Smooth muscle cell (in vitro differentiated cells): ENCODE measurements around the gene UBXN4. TPM values are rescaled to one million over a fixed set of nuclear protein-coding genes. Genes with fewer than 3 reads are reported as not detected.
A peak's percentile ranks its signal among the peaks of the same experiment; 100 is the strongest.

Experiments
- DNase-seq: peaks from one replicate; lab custom pipeline; 2025; ENCODE audit not compliant: unreplicated experiment; lab: John Stamatoyannopoulos, UW
- H2AFZ ChIP-seq: fragments of 200-600 bp; sonication (generic); 2 replicates; pipeline ENCODE4 v1.6.0; 2016; ENCODE audit warnings: antibody characterized with exemption, low read depth, mild to moderate bottlenecking
- H3F3A ChIP-seq: fragments of 200-600 bp; sonication (generic); 2 replicates; pipeline ENCODE4 v1.6.0; 2017; ENCODE audit warnings: antibody characterized with exemption, low read depth
- H3K27ac ChIP-seq: fragments of 200-600 bp; sonication (generic); 2 replicates; pipeline ENCODE4 v1.5.1; 2016; ENCODE audit warnings: low read depth, mild to moderate bottlenecking
- H3K27me3 ChIP-seq: fragments of 200-600 bp; sonication (generic); 2 replicates; pipeline ENCODE4 v1.6.1; 2016; ENCODE audit warnings: low read depth, mild to moderate bottlenecking
- H3K36me3 ChIP-seq: fragments of 200-600 bp; sonication (generic); 2 replicates; pipeline ENCODE4 v1.5.1; 2016; ENCODE audit warnings: low read depth
- H3K4me1 ChIP-seq: fragments of 200-600 bp; sonication (generic); 2 replicates; pipeline ENCODE4 v1.5.1; 2016; ENCODE audit warnings: low read depth
- H3K4me2 ChIP-seq: fragments of 200-600 bp; sonication (generic); 2 replicates; pipeline ENCODE4 v1.6.0; 2016; ENCODE audit warnings: mild to moderate bottlenecking
- H3K4me3 ChIP-seq: fragments of 200-600 bp; sonication (generic); 2 replicates; pipeline ENCODE4 v1.5.1; 2016; ENCODE audit warnings: mild to moderate bottlenecking
- H3K79me2 ChIP-seq: fragments of 200-600 bp; sonication (generic); 2 replicates; pipeline ENCODE4 v1.6.0; 2016; ENCODE audit warnings: low read depth, mild to moderate bottlenecking
- H3K9ac ChIP-seq: fragments of 200-600 bp; sonication (generic); 2 replicates; pipeline ENCODE4 v1.6.0; 2016; ENCODE audit warnings: low read depth
- H3K9me3 ChIP-seq: fragments of 200-600 bp; sonication (generic); replicated peaks from 2 replicates; pipeline ENCODE4 v1.5.1; 2016; ENCODE audit warnings: low read depth
- H4K20me1 ChIP-seq: fragments of 200-600 bp; sonication (generic); 2 replicates; pipeline ENCODE4 v1.6.0; 2016; ENCODE audit warnings: low read depth
- CTCF ChIP-seq: fragments of 200-600 bp; sonication (generic); IDR thresholded peaks from 2 replicates; pipeline ENCODE4 v1.5.1; 2017; ENCODE audit warnings: borderline replicate concordance, mild to moderate bottlenecking, antibody characterized with exemption; ENCODE audit not compliant: insufficient read depth, poor library complexity, severe bottlenecking
- WGBS: methylation state at CpG from one replicate; pipeline ENCODE4 v1.1.7; 2016; ENCODE audit warnings: low lambda C conversion rate; 5-methylcytosine and 5-hydroxymethylcytosine counted together
- polyA plus RNA-seq: library from polyadenylated mRNA; unstranded; fragments of >200 nt; fragmentation: Nextera tagmentation; extraction: Ambion mirVana; gene quantifications from 2 replicates; pipeline ENCODE4 v1.2.1, GENCODE V29; 2016
- total RNA-seq: library from RNA; depleted of rRNA; stranded (reverse); fragments of >200 nt; gene quantifications from 2 replicates; pipeline ENCODE4 v1.2.3, GENCODE V29; 2014

The UBXN4 gene
- total and polyA plus RNA-seq, 2 experiments from 2014 or later = 87.1 to 130 TPM

GRCh38 chr2:135776367-135776766, 34.7 kb downstream of the UBXN4 start:
- Histone ChIP-seq H3K9me3 (no peaks in the 10 kb centered on the region), H3K4me3 (no peak overlapping the region), H3K9ac (no peak overlapping the region), H3F3A (no peaks in the 10 kb centered on the region), H2AFZ (no peak overlapping the region), H3K27ac (no peak overlapping the region), H3K4me2 (no peak overlapping the region), H3K4me1 (no peaks in the 10 kb centered on the region), H3K79me2 (no peaks in the 10 kb centered on the region), H3K36me3 (peaks cover 59% of the 10 kb centered on the region), H3K27me3 (no peaks in the 10 kb centered on the region), H4K20me1 (peaks cover 6% of the 10 kb centered on the region)
- TF ChIP-seq CTCF = no peak
- DNase-seq = no peak
- 92% methylated on average over 7 of the region's 7 CpGs for WGBS

- no peak overlapping the region for H3K9ac ChIP-seq
- no peaks in the 10 kb centered on the region for H3K79me2 ChIP-seq
- H4K20me1 ChIP-seq = no peaks in the 10 kb centered on the region
- H3F3A ChIP-seq = peaks cover 10% of the 10 kb centered on the region
- DNase-seq = no peak
- no peak overlapping the region for H3K27ac ChIP-seq
- peaks cover 3% of the 10 kb centered on the region for H3K9me3 ChIP-seq
- no peak overlapping the region for H3K4me3 ChIP-seq
- no peaks in the 10 kb centered on the region for H3K27me3 ChIP-seq
- H3K4me1 ChIP-seq = no peaks in the 10 kb centered on the region
- TF ChIP-seq CTCF = no peak
- H3K36me3 ChIP-seq = peaks cover 65% of the 10 kb centered on the region
- H2AFZ ChIP-seq = no peak overlapping the region
- no peak overlapping the region for H3K4me2 ChIP-seq
- 98% methylated on average over 2 of the region's 2 CpGs for WGBS
These were observed 40.6 kb downstream of the UBXN4 start for GRCh38 chr2:135782231-135782630.

- H3K4me3 ChIP-seq = no peak overlapping the region
- H3K9ac ChIP-seq = no peak overlapping the region
- no peak overlapping the region for H3K27ac ChIP-seq
- no peaks in the 10 kb centered on the region for H4K20me1 ChIP-seq
- peaks cover 10% of the 10 kb centered on the region for H3F3A ChIP-seq
- no peak for DNase-seq
- peaks cover 3% of the 10 kb centered on the region for H3K9me3 ChIP-seq
- WGBS = 88% methylated on average over 3 of the region's 3 CpGs
- H2AFZ ChIP-seq = no peak overlapping the region
- peaks cover 61% of the 10 kb centered on the region for H3K36me3 ChIP-seq
- TF ChIP-seq CTCF = no peak
- H3K27me3 ChIP-seq = no peaks in the 10 kb centered on the region
- no peaks in the 10 kb centered on the region for H3K4me1 ChIP-seq
- H3K79me2 ChIP-seq = no peaks in the 10 kb centered on the region
- no peak overlapping the region for H3K4me2 ChIP-seq
These were observed 41.8 kb downstream of the UBXN4 start for GRCh38 chr2:135783439-135783838.

- peaks cover 48% of the 10 kb centered on the region for H3K36me3 ChIP-seq
- H3K4me1 ChIP-seq = no peaks in the 10 kb centered on the region
- H3K9ac ChIP-seq = no peak overlapping the region
- H4K20me1 ChIP-seq = no peaks in the 10 kb centered on the region
- peaks cover 3% of the 10 kb centered on the region for H3K9me3 ChIP-seq
- TF ChIP-seq CTCF = peak; percentile 8
- no peaks in the 10 kb centered on the region for H3K79me2 ChIP-seq
- H3K27me3 ChIP-seq = no peaks in the 10 kb centered on the region
- H3F3A ChIP-seq = peaks cover 10% of the 10 kb centered on the region
- H3K4me2 ChIP-seq = no peak overlapping the region
- no peak overlapping the region for H3K4me3 ChIP-seq
- no peak overlapping the region for H2AFZ ChIP-seq
- no peak for DNase-seq
- H3K27ac ChIP-seq = no peak overlapping the region
- 98% methylated on average over 2 of the region's 2 CpGs for WGBS
These were observed 43.4 kb downstream of the UBXN4 start for GRCh38 chr2:135785032-135785431.
